WTC11 (cell line): Measurements from ENCODE around the gene GALNT18. TPM values are rescaled to one million over a fixed set of nuclear protein-coding genes. Genes with fewer than 3 reads are reported as not detected.

ENCODE experiments used
- ATAC-seq: fragments of 200-7000 bp; cut with Tn5 transposase; 2 replicates; pipeline ENCODE4 v1.10.0; 2021; ENCODE audit warnings: mild to moderate bottlenecking, moderate library complexity
- CTCF ChIA-PET: fragments of 300-600 bp; sonication (Branson Sonifier 250); formaldehyde crosslinking; loops from one replicate; lab custom pipeline; 2021; ENCODE audit warnings: antibody characterized with exemption; lab: Charles Lee
- POLR2A ChIA-PET: fragments of 350-600 bp; sonication (Branson Sonifier 250); formaldehyde crosslinking; loops from one replicate; lab custom pipeline; 2021; ENCODE audit warnings: antibody characterized with exemption; lab: Charles Lee
- DNase-seq: peaks from one replicate; pipeline ENCODE4 v3.0.0; 2021; ENCODE audit warnings: low spot score
- H3K27ac Mint-ChIP-seq: 2 replicates; pipeline ENCODE4 v1.8.0; 2021; ENCODE audit warnings: mixed read lengths
- H3K27me3 Mint-ChIP-seq: 2 replicates; pipeline ENCODE4 v1.8.0; 2021; ENCODE audit warnings: low read depth, mild to moderate bottlenecking, moderate library complexity, mixed read lengths
- H3K36me3 Mint-ChIP-seq: 2 replicates; pipeline ENCODE4 v1.8.0; 2021; ENCODE audit warnings: mixed read lengths
- H3K4me1 Mint-ChIP-seq: 2 replicates; pipeline ENCODE4 v1.8.0; 2022; ENCODE audit warnings: mixed read lengths
- H3K4me3 Mint-ChIP-seq: 2 replicates; pipeline ENCODE4 v1.8.0; 2021; ENCODE audit warnings: mild to moderate bottlenecking, moderate library complexity, mixed read lengths
- H3K9me3 Mint-ChIP-seq: 2 replicates; pipeline ENCODE4 v1.8.0; 2021; ENCODE audit warnings: mixed read lengths
- CBFB ChIP-seq: sonication (generic); formaldehyde crosslinking; IDR thresholded peaks from 2 replicates; pipeline ENCODE4 v1.8.1; 2022; ENCODE audit warnings: mild to moderate bottlenecking, low read depth, missing genetic modification reagents
- GTF2I ChIP-seq: fragments of 250-450 bp; sonication (Bioruptor Pico); conservative IDR thresholded peaks from 2 replicates; pipeline ENCODE4 v1.4.0; 2021; ENCODE audit warnings: mild to moderate bottlenecking
- HMGA2 ChIP-seq: fragments of 250-450 bp; sonication (Bioruptor Pico); IDR thresholded peaks from 2 replicates; pipeline ENCODE4 v1.4.0; 2021; ENCODE audit warnings: mild to moderate bottlenecking, moderate library complexity
- KAT7 ChIP-seq: sonication (generic); formaldehyde crosslinking; IDR thresholded peaks from 2 replicates; pipeline ENCODE4 v1.8.1; 2023; ENCODE audit warnings: missing genetic modification reagents, mild to moderate bottlenecking, borderline replicate concordance
- NR2C2 ChIP-seq: sonication (generic); formaldehyde crosslinking; IDR thresholded peaks from 2 replicates; pipeline ENCODE4 v1.8.0; 2022; ENCODE audit warnings: mild to moderate bottlenecking, missing genetic modification reagents
- SMAD4 ChIP-seq: sonication (generic); formaldehyde crosslinking; IDR thresholded peaks from 2 replicates; pipeline ENCODE4 v1.8.0; 2022; ENCODE audit warnings: mild to moderate bottlenecking, missing genetic modification reagents
- TEAD4 ChIP-seq: sonication (generic); formaldehyde crosslinking; IDR thresholded peaks from 2 replicates; pipeline ENCODE4 v1.8.0; 2022; ENCODE audit warnings: mild to moderate bottlenecking, missing genetic modification reagents
- ZNF138 ChIP-seq: sonication (generic); formaldehyde crosslinking; conservative IDR thresholded peaks from 2 replicates; pipeline ENCODE4 v1.8.1; 2022; ENCODE audit warnings: mild to moderate bottlenecking, moderate library complexity, missing genetic modification reagents
- ZNF263 ChIP-seq: sonication (generic); formaldehyde crosslinking; IDR thresholded peaks from 2 replicates; pipeline ENCODE4 v1.8.1; 2022; ENCODE audit warnings: low read depth, mild to moderate bottlenecking, moderate library complexity, missing genetic modification reagents
- total RNA-seq: library from RNA; stranded (reverse); gene quantifications from 3 replicates; pipeline ENCODE4 v1.2.3, GENCODE V29; 2021
- TF ChIP-seq, protein P1 (sequence below): sonication (generic); formaldehyde crosslinking; IDR thresholded peaks from 2 replicates; pipeline ENCODE4 v1.8.1; 2023; ENCODE audit warnings: mild to moderate bottlenecking, missing genetic modification reagents
- TF ChIP-seq, protein P2 (sequence below): fragments of 250-450 bp; sonication (Bioruptor Pico); IDR thresholded peaks from 2 replicates; pipeline ENCODE4 v1.9.0; 2021; ENCODE audit warnings: mild to moderate bottlenecking, borderline replicate concordance
- TF ChIP-seq, protein P3 (sequence below): sonication (generic); formaldehyde crosslinking; IDR thresholded peaks from 2 replicates; pipeline ENCODE4 v1.8.1; 2023; ENCODE audit warnings: mild to moderate bottlenecking, missing genetic modification reagents
- TF ChIP-seq, protein P4 (sequence below): sonication (generic); formaldehyde crosslinking; IDR thresholded peaks from 2 replicates; pipeline ENCODE4 v1.8.1; 2023; ENCODE audit warnings: mild to moderate bottlenecking, missing genetic modification reagents, borderline replicate concordance
- TF ChIP-seq, protein P5 (sequence below): sonication (generic); formaldehyde crosslinking; IDR thresholded peaks from 2 replicates; pipeline ENCODE4 v1.8.1; 2023; ENCODE audit warnings: mild to moderate bottlenecking, missing genetic modification reagents, moderate library complexity

The GALNT18 gene
- total RNA-seq, 1 experiment from 2014 or later: 5.0 TPM

DNA sequence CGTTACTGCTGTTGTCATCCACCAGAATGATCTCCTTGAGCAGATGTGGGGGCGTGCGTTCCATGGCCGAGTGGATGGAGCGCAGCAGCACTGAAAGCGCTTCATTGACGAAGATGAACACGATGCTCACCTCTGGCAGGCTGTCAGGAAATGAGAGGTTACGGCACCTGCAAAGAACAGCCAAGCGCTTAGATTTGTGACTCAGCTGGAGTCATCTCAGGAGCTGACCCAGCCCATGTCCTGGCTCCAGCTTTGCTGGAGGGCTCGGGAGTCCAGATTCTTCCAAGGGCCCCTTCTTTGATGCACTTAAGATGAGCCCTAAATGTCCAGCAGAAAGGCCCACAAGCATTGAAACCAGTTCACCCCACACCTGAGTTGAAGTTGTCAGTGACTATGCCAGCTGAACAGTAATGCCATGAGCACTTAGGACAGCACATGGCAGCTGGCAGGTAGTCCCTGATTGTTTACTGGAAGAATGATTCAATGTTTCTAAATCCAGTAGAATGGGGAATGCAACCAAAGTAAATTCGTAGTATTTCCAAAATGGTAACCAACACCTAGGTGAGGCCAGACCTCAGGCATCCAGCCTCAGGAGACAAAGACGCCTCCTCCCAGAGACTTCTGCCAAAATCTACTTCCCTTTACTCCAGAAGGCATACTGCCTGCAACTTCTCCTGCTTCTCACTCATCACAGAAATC is 189.0 kb downstream of the GALNT18 start (continued):
- TF ChIP-seq, protein P1, sequence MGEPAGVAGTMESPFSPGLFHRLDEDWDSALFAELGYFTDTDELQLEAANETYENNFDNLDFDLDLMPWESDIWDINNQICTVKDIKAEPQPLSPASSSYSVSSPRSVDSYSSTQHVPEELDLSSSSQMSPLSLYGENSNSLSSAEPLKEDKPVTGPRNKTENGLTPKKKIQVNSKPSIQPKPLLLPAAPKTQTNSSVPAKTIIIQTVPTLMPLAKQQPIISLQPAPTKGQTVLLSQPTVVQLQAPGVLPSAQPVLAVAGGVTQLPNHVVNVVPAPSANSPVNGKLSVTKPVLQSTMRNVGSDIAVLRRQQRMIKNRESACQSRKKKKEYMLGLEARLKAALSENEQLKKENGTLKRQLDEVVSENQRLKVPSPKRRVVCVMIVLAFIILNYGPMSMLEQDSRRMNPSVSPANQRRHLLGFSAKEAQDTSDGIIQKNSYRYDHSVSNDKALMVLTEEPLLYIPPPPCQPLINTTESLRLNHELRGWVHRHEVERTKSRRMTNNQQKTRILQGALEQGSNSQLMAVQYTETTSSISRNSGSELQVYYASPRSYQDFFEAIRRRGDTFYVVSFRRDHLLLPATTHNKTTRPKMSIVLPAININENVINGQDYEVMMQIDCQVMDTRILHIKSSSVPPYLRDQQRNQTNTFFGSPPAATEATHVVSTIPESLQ: no peak
- TF ChIP-seq ZNF138 (no peak), SMAD4 (CRISPR knock-in tag) (no peak), ZNF263 (CRISPR knock-in tag) (no peak), HMGA2 (CRISPR knock-in tag) (no peak), GTF2I (no peak)
- TF ChIP-seq, protein P2, sequence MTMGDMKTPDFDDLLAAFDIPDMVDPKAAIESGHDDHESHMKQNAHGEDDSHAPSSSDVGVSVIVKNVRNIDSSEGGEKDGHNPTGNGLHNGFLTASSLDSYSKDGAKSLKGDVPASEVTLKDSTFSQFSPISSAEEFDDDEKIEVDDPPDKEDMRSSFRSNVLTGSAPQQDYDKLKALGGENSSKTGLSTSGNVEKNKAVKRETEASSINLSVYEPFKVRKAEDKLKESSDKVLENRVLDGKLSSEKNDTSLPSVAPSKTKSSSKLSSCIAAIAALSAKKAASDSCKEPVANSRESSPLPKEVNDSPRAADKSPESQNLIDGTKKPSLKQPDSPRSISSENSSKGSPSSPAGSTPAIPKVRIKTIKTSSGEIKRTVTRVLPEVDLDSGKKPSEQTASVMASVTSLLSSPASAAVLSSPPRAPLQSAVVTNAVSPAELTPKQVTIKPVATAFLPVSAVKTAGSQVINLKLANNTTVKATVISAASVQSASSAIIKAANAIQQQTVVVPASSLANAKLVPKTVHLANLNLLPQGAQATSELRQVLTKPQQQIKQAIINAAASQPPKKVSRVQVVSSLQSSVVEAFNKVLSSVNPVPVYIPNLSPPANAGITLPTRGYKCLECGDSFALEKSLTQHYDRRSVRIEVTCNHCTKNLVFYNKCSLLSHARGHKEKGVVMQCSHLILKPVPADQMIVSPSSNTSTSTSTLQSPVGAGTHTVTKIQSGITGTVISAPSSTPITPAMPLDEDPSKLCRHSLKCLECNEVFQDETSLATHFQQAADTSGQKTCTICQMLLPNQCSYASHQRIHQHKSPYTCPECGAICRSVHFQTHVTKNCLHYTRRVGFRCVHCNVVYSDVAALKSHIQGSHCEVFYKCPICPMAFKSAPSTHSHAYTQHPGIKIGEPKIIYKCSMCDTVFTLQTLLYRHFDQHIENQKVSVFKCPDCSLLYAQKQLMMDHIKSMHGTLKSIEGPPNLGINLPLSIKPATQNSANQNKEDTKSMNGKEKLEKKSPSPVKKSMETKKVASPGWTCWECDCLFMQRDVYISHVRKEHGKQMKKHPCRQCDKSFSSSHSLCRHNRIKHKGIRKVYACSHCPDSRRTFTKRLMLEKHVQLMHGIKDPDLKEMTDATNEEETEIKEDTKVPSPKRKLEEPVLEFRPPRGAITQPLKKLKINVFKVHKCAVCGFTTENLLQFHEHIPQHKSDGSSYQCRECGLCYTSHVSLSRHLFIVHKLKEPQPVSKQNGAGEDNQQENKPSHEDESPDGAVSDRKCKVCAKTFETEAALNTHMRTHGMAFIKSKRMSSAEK: no peak
- TF ChIP-seq, protein P3, sequence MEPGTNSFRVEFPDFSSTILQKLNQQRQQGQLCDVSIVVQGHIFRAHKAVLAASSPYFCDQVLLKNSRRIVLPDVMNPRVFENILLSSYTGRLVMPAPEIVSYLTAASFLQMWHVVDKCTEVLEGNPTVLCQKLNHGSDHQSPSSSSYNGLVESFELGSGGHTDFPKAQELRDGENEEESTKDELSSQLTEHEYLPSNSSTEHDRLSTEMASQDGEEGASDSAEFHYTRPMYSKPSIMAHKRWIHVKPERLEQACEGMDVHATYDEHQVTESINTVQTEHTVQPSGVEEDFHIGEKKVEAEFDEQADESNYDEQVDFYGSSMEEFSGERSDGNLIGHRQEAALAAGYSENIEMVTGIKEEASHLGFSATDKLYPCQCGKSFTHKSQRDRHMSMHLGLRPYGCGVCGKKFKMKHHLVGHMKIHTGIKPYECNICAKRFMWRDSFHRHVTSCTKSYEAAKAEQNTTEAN (CRISPR knock-in tag): no peak
- TF ChIP-seq, protein P4, sequence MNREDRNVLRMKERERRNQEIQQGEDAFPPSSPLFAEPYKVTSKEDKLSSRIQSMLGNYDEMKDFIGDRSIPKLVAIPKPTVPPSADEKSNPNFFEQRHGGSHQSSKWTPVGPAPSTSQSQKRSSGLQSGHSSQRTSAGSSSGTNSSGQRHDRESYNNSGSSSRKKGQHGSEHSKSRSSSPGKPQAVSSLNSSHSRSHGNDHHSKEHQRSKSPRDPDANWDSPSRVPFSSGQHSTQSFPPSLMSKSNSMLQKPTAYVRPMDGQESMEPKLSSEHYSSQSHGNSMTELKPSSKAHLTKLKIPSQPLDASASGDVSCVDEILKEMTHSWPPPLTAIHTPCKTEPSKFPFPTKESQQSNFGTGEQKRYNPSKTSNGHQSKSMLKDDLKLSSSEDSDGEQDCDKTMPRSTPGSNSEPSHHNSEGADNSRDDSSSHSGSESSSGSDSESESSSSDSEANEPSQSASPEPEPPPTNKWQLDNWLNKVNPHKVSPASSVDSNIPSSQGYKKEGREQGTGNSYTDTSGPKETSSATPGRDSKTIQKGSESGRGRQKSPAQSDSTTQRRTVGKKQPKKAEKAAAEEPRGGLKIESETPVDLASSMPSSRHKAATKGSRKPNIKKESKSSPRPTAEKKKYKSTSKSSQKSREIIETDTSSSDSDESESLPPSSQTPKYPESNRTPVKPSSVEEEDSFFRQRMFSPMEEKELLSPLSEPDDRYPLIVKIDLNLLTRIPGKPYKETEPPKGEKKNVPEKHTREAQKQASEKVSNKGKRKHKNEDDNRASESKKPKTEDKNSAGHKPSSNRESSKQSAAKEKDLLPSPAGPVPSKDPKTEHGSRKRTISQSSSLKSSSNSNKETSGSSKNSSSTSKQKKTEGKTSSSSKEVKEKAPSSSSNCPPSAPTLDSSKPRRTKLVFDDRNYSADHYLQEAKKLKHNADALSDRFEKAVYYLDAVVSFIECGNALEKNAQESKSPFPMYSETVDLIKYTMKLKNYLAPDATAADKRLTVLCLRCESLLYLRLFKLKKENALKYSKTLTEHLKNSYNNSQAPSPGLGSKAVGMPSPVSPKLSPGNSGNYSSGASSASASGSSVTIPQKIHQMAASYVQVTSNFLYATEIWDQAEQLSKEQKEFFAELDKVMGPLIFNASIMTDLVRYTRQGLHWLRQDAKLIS (CRISPR knock-in tag): no peak
- TF ChIP-seq, all 79 proteins: peak for 0

DNA sequence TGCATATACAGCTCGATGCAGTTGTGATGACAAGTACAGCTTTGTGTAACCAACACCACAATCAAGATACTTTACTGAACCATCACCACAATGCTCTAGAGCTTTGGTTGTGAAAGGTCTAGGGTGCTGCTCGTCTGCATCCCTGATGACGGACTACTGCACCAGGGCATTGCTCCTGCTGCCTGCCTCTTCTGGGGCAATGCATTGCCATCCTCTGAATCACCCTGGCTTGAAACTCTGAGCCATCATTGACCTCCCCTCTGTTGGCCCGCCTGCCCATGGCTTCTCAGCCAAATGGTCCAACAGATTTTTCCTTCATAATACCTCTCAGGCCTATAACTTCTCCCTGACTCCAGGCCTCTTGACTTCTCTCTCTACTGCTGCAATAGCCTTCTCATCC is 191.4 kb downstream of the GALNT18 start:
- POLR2A ChIA-PET: no interaction called here
- no peak for DNase-seq
- TF ChIP-seq, protein P5, sequence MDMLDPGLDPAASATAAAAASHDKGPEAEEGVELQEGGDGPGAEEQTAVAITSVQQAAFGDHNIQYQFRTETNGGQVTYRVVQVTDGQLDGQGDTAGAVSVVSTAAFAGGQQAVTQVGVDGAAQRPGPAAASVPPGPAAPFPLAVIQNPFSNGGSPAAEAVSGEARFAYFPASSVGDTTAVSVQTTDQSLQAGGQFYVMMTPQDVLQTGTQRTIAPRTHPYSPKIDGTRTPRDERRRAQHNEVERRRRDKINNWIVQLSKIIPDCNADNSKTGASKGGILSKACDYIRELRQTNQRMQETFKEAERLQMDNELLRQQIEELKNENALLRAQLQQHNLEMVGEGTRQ: no peak
- TF ChIP-seq TEAD4 (no peak), KAT7 (CRISPR knock-in tag) (no peak), CBFB (CRISPR knock-in tag) (no peak), NR2C2 (CRISPR knock-in tag) (no peak)
- Mint-ChIP-seq H3K27ac (no peak overlapping the region), H3K9me3 (no peaks in the 10 kb centered on the region), H3K4me3 (no peak overlapping the region), H3K36me3 (no peaks in the 10 kb centered on the region), H3K27me3 (no peaks in the 10 kb centered on the region), H3K4me1 (peaks cover 12% of the 10 kb centered on the region)
- CTCF ChIA-PET: interaction anchor here (0.6 kb wide), 1 partner anchor 67 kb away, joined by 4 read pairs; no protein-coding TSS in a partner anchor
- no peak for ATAC-seq
